Stimulated activated CD8-positive, alpha-beta memory T cell treated with anti-CD3 and anti-CD28 coated beads, Interleukin-15, amount 100 ng/mL, for 1 hour (primary cell): Measurements from ENCODE around the gene MYL11.
A peak's percentile ranks its signal among the peaks of the same experiment; 100 is the strongest.

ENCODE experiments used
- DNase-seq: peaks from one replicate; pipeline ENCODE4 v3.0.0-alpha.2; 2020; ENCODE audit warnings: low read depth

MYL11 gene

DNA sequence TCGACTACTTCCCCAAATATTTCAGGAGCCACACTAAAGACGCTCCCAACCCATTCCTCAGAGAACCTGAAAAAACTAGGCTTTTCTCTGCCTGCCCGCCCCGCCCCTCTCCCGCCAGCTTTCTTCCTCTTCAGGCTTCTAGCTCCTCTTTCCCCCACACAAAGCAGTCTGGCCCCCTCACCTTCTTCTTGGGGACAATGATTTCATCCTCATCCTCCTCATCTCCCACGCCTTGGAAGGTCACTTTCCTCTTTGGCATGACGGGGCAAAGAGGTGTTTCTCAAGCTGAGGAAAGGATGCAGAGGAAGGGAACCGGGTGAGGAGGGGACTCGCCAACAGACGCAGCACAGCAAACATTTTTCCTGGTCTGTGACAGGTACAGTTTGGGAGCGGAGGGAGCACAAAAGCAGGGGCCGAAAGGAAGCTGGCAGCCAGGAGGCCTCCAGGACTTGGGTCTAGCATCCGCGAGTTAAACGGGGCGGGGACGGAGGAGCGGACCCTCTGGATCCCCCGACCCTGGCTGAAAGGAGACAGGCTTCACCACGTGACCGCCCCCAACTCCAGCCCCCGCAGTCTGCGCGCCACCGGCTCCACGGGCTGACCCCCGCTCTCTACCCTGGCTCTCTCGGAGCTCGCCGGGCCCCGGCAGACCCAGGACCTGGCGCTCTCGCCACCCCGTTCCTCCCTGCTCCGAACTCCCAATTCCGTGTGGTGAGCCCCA lies 20.0 kb upstream of the MYL11 start:
- DNase-seq, result no peak

DNA sequence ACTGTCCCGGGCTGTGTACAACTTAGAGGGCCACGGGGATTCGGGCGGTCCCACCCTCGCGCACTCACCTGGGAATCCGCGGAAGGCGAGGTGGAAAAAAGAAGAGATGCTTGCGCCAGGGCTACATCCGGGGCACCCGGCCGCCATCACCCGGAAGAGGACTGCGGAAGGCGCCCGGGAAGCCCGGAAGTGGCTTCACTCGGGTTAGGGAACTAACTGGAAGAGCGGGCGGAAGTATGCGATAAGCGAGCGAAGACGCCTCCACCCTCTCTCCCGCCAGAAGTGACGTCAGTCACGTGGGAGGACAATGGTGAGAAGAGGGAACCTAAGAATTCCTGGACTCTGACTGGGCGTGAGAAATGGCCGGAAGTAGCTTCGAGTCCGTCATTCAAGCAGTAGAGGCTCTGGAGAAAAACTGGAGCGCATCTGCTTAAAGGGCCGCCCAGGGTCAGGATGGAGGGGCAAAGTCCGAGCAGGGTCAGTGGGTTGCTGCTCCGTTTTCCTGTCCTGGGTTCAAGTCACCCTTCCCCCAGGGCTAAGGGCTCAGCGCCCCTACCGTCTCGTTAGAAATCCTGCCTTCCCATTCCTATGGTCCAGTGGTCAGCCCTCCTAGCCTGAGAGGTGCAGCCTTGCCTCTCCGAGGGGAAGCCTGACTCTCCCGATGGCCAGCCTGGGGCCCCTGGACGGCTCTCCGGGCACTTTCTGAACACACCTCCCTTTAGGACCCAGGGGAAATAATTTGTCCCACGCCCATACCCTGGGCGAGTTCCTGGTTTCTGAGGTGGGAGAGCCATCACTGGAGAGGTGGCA lies 19.3 kb upstream of the MYL11 start, which contains the start of gene CD2BP2:
Gene CD2BP2 (minus strand): TSS at position 165 of the 810 bp plus-strand sequence. CDS start 627 bp downstream, outside the sequence.
- peak; percentile 69 for DNase-seq

DNA sequence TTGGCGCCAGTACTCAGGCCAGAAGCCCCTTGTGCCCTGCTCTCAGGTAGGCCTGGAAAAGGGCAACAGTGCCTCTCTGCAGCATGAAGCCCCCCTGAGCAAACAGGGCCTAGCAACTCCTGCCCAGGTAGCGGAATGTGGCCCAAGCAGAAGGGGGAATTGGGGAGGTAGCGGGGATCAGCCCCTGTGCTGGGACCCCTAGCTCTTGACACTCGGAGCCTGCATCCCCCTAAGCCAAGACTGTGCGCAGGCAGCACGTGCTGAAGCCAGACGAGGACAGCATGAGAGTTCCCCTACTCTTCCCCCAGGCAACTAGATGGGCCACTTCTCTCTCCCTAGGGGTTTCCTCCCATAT lies 18.7 kb upstream of the MYL11 start:
- DNase-seq, result no peak

DNA sequence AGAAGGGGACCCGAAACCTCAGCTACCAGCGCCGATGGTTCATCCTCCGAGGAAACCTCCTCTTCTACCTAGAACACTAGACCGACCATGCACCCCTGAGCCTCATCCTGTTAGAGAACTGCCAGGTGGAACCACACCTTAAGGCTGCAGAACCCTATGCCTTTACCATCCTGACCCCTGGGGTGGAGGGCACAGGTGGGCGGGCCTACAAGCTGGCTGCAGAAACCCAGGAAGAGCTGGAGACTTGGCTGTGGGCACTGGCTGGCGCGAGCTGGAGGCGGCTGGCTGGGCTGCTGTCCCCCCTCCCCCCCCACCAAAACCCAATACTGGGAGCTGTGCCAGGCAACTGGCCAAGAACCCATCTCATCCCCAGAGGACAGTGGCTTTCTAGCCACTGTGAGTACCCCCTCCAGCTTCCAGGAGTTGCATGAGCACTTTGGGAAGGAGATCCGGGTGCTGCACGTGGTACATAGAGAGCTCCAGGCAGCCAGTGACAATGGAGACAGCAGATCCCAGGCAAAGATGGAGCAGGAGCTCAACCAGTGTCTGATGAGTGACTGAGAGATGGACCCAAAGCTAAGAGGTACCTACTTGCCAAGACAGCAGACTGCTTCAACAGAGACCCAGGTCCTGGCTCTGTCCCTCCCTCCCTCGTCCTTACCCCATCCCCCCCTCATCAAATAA lies 18.1 kb upstream of the MYL11 start:
- no peak for DNase-seq

DNA sequence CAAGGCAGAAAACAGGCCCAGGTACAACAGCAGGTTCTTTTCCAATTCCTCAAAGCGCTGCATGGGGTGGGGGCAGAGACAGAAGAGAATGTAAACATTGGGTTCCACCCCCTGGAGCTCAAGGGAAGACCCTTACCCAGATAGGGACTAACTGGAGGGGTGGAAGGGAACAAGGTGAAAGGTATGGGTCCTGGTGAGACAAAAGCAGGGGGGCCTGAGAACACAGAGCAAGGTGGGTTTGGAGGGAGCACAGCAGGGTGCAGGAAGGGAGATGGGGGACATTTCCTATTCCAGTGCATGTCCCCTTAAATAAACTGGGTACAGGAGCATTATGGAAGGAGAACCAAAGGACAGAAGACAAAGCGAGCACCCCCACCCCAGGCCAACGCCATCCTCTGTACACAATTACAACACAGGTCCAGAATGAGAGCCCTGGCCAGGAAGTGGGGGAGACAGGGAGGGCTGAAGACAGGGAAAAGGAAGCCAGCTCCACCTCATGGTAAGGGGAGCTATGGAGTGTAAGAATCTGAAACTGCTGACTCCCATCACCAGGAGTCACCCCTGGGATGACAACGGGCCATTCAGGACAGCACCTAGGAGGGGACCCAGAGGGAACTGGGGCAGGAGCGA lies 17.4 kb upstream of the MYL11 start:
- DNase-seq, result no peak

DNA sequence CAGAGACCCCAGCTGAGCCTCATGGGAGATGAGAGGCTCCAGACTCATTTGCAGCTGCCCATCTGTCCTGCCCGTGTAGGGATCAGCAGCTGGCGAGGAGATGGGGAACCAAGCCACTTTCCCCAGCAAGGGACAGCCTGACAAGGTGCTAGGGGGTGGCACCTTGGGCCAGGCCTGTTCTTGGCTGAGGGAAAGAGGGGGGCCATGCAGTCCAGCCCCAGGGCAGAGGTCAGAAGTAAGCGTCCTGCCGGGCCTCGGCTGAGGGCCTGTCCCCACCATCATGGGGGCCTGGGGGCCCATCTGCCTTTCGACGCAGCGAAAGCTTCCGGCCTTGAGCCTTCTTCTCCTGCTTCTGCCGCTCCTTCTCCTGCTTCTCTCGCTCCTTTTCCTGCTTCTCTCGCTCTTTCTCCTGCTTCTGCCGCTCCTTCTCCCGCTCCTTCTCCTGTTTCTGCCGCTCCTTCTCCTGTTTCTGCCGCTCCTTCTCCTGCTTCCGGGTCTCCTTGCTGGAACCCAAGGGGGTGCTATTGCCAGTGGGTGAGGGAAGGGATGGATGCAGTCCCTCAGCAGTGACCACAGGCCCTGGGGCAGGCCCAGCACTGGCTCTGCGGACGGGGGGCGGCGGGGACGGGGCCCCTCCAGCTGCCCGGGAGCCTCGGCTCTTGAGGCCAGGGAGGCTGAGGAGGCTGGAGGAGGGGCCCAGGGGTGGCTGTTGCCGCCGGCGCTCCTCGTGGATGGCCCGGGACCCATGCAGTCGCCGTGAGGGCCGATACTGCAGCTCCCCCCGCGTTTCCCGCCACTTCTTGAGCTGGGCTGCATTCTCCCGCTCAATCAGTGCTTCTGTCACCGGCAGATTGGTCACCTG lies 16.7 kb upstream of the MYL11 start:
- DNase-seq, result no peak

DNA sequence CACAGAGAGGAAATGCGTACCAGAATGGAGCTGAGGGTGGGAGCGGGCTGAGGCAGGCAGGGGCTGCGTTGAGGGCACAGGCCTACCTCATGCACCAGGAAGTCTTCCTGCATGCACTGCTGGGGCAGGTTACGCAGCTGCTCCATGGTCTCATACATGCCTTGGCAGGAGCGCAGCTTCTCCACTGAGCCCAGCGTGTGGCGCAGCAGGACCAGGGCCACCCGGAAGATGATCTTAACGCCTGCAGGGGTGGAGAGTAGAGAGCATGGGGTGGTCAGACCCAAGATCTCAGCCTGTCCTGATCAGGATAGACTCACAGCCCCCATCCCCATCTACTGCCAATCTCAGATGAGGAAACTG lies 16.0 kb upstream of the MYL11 start:
- DNase-seq, result no peak

DNA sequence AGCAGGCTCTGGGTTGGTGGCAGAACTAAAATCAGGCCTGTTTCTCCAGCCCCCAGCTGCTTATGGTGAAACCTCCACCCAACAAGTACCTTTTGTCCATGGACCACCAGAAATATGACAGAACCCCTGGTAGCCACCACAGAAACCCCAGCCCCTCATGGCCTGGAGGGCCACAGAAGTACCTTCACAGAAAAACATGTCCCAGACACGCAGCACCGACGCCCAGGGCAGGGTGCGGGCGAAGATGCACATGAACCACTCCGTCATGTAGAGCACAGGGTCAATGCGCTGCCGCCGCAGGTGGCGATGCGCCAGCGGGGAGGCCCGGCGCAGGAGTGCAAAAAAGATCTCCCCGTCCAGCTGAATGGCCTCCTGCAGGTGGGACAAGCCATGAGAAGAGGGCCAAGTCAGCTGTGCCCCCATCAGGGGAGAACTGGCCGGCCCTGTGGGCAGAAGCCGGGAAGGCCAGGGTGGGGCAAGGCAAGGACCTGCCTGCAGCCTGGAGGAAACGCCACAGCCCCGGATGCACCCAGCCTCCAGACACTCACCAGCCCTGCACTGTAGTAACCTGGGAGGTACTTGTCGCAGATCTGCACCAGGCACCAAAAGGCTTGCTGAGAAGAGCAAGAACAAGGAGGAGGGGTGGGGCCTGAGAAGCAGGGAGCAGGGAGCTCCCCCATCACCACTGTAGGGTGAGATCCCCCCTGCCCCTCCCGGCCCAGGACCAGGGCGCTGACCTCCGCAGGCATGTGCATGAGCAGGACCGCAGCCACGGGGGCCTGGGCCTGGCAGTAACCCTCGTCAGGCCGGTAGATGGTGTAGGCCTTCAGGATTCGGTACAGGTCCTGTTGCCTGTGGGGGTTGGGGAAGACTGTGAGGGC lies 15.4 kb upstream of the MYL11 start:
- no peak for DNase-seq

DNA sequence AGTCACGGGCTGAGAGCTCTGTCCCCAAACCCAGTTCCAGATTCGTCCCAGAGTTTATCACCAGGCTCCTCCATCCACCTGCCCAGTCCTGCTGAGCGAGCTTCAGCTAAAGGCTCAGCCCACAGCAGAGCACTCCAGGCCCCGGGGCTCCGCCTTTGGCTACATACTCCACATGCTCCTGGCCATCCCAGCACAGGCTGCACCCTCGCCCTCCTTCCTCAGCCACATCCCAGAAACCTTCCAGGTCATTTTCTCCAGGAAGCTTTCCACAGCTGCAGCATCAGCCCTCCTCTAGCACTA lies 14.8 kb upstream of the MYL11 start:
- DNase-seq, result no peak

DNA sequence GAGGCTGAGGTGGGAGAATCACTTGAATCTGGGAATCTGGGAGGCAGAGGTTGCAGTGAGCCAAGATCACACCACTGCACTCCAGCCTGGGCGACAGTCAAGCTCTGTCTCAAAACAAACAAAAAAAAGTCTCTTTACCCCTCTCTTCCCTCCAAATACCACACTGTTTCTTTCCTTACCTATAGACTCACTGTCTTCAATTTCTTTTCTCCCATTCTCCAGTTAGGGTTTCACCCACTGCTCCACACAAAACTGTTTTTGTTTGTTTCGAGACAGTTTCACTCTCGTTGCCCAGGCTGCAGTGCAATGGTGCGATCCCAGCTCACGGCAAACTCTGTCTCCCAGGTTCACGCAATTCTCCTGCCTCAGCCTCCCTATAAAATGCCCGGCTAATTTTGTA lies 13.4 kb upstream of the MYL11 start:
- DNase-seq, result no peak

DNA sequence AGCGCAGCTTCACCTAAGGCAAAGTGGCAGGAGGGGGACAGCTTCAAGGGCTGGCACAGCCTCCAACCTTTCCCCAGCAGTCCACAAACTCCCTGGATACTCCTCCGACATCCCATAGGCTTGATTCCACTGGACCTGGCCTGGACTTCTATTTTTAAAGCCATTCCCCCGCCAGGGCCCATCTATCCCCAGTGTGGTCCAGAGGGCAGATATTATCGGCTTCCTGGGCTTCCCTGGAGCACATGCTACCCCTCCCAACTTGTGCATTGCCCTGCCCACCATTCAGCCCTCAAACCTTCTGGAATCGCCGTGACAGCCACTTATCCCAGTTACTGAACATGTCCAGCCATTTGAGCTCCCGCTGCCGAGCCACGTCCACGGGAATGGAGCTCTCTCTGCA lies 9.4 kb upstream of the MYL11 start:
- no peak for DNase-seq

DNA sequence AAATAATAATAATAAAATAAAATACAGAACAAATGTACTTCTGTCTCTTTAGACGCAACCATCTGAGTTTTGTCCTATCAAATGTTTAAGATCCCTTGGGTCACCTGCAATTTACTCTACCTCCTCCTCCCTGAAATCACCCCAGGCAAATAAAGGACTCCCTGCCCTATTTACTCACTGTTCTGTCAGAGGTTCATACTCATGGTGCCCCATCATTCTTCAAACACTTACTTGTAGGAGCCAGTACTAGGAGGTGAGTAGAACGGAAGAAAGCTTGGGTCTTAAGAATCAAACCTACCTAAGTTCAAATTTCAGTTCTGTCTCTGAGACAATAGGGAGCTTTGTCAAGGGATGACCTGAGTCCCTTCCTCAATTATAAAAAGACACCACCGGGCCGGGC lies 8.1 kb upstream of the MYL11 start:
- DNase-seq, result no peak

DNA sequence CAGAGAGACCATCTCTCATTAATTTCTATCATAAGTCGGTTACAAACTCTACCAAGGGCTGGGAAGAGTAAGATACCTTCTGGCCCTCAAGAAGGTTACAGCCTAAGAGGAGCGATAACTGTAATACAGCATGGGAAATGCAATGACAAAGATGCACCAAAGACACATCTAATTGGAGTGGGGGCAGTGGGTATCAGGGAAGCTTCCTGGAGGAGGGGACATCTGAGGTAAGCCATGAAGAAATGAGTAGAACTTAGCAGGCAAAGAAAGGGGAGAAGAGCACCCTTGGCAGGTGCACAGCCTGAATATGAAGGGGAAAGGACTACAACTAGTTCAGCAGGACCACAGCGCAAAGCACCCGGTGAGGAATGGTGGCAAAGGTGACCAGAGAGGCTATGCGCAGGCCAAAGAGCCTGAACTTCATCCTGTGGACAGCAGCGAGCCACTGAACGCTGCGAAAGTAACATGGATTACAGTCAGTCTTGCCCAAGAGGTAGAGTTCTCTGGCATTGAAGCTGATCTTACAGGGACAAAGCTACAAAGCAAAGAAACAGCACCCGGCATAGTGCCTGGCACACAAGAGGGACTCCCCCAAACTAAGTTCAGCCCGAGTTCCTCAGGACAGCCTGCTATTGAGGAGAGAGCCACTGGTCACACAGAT lies 7.1 kb upstream of the MYL11 start:
- DNase-seq, result no peak

DNA sequence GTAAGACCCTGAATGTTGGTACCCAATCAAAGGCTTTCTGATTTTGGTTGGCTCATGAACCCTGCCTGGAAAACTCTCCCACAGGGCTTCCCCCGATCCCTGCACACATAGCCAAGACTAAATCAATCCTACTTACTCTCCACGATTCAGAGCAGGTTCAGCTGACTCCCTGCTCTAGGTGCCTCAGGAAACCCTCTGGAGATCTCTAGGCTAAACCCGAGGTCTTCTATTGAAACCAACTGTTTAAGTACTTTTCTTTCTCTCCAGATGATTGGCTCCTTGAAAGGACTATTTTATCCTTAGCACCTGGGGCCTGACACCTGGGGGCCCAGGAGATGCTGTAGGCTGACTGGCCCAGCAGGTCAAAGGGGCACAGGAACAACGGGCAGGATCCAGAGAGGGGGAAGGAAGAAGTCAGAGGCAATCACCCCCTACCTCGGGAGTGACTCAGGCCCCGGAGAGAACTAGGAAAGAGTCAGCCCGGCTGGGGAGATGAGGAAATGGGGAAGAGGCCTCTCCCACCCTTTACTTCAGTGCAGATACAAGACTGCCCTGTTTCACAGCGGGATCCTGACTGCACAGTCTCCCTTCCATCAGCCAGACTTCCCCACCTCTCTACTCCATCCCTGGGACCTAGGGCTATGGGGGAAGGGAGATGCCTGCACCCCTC lies 6.3 kb upstream of the MYL11 start:
- no peak for DNase-seq

DNA sequence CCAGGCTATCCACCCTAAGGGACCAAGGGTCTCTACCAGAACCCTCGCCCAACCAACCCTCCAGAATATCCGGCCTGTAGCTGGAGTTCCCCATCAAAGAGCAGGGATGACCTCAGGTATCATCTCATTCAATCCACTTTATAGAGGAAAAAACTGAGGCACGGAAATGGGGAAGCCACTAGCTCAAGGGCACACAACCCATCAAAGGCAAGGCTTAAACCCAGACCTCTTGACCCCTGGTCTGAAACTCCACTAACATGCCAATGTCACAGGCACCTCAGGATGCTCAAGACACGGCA lies 5.9 kb upstream of the MYL11 start:
- no peak for DNase-seq

DNA sequence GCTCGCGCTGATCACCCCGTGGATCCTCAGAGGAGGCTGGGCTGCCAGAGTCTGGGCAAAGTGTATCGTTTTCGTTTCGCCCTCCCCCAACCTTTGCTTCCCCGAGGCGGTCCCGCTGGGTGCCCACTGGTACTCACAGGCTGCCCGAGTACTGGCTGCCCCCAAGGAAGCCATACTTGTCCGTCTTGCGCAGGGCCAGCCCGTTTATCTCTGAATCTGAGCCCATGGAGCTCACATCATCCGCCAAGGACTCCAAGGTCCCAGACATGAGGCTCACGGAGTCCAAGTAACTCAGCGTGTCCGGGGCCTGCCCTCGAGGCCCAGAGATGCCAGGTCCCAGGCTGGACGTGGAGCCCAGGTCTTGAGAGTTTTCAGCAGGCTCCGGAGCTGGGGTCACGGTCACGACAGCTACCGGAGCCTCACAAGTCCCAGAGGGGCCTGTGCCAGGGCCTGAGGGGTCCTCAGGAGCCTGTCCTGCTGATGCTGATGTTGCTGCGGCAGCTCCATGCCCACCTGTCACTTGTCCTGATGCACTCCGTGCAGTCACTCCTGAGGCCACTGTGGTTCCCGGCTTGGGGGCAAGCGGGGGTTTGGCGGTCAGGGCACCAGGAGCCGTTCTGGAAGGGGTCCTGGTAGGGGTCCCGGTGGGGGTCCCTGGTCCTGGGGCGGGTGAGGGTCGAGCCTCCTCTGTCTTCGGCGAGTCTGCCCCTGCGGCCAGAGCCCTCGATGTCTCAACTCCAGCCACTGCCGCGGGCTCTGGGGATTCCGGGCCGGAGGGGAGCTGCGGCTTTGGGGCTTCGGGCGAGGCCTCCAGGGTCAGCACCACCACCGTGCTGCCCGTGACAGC lies 5.3 kb upstream of the MYL11 start:
- DNase-seq, result no peak

DNA sequence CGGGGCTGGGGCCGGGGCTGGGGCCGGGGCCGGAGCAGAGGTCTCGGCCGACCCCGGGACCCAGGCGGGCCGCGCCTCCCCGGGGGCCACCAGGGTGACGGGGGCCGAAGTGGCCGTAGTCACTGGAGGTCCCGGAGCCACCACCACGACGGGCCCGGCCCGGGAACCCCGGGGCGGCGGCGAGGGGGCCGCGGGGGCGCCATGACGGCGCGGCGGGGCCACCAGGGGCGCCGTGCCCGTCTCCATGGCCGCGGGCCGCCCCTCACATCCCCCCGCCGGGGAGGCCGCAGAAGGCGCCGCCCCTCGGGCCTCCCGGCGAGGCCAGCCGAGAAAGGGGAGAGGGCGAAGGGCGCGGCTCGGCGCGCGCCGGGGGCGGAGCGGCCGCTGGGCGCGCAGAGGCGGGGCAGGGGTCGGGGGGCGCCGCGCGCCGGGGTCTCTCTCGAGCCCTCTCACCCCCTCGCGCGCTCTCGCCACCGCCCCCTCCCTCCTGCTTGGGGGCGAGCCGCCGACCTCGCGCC lies 4.6 kb upstream of the MYL11 start:
- no peak for DNase-seq

DNA sequence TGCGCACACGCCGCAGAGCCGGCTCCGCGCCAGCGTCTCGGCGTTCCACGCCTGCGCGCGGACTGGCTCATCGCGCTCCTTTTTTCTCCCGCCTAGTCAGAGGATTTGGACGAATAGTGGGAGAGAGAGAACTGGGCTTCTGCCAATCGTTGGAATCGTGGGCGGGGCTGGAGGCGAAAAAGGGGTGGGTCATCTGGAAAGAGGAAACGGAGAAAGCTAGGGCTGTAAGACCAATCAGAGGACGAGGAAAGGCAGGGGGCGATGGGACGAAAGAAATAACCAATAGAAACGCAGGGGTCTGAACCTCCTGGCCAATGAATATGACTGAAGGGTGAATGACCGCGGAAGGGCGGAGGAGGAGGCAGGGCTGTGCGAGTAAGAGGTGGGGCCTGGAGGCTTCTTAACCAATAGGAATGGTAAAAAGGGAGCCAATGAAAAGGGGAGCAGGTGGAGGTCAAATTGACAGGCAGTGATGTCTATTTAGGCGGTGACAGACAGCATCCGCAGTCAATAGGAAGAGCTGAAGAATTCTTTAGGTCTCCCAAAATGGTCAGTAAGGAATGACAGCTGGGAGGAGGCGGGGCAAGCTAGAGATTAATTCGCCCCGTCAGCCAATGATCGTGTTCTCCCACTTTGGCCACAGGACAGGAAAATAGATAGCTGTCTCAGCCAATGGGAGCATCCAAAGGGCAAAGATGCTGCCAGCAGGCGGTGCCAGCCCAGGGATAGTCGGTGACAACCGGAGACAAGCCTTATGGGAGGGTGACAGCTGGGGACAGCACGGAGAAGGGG lies 4.0 kb upstream of the MYL11 start, which contains the start of gene TBC1D10B:
Gene TBC1D10B (minus strand): TSS at position 39 of the 792 bp plus-strand sequence. CDS start 311 bp downstream, outside the sequence.
- DNase-seq, result peak; percentile 97
